NCI-H510A treated with DMSO at 0.1 percent for 48 hours (cell line): ENCODE measurements around the gene CEP164.

ENCODE experiments used
- DNase-seq: peaks from one replicate; lab custom pipeline; 2025; lab: John Stamatoyannopoulos, UW

The CEP164 gene

DNA sequence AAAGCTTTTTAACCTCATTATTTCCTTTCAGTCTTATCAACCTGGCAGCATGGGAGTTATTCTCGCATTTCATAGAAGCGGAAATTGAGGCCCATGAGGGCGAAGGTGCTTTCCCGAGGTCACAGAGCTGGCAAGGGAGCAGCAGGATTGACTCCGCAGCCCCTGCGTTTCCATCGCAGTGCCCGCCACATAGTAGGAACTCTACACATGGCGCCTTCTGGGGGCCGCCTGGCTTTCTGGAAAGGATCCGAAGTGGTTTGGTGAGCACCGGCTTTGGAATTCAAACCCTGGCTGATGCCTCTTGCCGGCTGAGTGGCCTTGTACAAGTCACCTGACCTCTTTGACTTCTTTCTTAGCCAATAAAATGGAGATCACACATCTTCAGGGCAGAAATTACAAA lies 93.4 kb downstream of the CEP164 start:
- DNase-seq = no peak

DNA sequence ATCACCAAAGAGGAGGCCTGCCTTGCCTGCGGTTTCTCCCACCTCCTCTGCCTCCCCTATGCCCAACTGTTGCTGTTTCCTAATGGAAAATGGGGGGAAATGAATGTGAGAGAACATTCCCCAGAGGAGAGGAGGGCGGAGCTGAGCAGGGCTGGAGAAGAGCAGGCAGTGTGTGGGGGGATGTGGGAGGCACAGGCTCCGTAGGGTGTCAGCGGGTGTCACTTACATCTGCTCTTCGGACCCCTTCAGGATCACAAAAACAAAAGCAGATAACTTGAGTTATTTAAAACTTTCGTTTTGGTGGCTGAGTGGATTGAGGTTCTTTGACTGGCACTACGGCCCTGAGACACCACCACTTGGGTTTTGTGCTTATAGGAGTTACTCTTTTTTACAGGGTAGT lies 93.8 kb downstream of the CEP164 start:
- no peak for DNase-seq

- DNase-seq = no peak
These were observed 95.5 kb downstream of the CEP164 start for GRCh38 chr11:117423046-117423575.

- DNase-seq = no peak
These were observed 97.1 kb downstream of the CEP164 start for GRCh38 chr11:117424781-117425180.

- DNase-seq = no peak
These were observed 98.1 kb downstream of the CEP164 start for GRCh38 chr11:117425679-117426296.

- peak; percentile 50 for DNase-seq
These were observed 98.6 kb downstream of the CEP164 start for GRCh38 chr11:117426297-117426685.

DNA sequence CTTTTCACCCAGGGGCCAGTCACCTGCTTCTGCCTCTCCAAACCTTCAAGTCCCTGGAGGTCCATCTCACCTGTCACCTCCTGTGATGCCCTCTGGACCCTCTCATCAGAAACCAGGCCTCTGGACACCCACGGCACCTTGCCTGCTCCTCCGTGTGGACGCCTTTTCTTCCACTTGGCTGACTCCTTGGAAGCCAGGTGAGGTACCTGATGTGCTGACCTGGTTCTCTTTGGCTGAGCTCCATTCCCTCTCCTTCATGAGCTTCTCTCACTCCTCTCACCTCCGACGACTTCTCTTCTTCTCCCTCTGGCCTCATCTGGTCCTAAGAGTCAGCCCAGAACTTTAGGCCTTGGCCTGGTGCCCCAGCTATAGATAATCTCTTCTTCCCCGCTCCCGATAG lies 99.3 kb downstream of the CEP164 start:
- DNase-seq = no peak

DNA sequence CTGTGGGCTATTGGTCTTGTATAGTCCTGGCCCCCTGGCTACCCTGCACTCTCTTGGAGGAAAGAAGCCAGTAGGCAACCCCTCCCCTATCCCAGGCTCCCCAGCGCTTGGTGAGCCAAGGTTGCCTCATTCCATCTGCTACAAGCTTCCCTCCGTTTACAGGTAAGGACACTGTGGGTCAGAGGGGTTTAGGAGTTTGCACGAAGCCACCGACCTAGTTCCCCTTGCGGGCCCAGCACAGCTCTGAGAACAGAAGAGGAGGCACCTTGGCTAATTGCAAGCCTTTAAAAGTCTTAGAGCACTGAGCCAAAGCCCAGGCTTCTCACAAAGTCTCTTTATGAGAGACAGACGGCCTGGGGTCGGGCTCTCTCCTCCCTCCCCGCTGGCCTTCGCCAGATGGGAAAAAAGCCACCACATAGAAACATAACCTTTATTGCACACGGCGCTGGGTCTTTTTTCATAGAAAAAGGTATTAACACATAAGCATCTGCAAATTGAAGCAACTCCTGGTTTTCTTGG lies 99.8 kb downstream of the CEP164 start:
- no peak for DNase-seq

DNA sequence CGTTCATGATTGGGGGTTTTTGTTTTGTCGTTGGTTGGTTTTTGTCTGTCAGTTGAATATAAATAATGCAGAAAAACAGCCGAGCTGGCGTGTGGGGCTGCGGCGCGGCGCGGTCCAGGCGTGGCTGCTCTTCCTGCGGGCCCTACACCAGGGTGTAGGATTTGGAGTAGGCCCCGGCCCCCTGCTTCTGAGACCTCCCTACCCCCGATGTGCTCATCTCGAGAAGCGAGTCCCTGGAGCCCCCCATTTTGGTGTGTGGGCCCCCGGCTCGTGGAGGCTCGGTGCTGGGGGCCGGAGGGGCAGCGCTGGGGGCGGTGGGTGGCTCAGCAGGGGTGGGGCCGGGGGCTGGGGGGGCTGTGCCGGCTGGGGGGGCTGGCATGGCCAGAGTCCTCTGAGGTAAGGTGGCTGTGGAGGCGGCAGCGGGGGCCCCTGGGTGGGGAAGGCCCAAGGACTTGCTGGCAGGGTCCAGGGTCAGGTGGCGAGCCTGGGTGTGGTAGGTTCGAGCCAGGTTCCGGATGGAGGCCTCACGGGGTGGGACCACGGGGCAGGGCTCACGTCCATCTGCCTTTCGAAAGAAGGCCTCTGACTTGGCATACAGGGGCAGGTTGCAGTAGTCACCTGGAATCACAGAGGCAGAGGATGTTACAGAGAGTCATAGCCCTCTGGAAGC lies 100.7 kb downstream of the CEP164 start:
- no peak for DNase-seq

DNA sequence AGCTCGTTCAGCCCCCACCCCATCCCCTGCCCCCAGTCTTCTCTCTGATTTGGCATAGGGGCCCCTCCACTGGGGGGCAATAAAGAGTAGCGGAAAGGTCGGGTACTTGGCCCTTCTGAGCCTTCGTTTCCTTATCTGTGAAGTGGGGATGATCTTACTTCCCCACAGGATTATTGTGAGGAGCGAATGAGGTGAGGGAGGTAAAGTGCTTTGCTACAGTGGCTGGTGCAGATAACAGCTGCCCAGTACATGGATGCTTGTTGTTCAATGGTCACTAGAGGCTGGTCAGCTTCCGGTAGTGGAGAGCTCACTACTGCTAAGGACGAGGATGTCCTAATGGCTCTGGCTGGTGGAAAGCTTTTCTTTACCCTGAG lies 101.2 kb downstream of the CEP164 start:
- no peak for DNase-seq

GRCh38 chr11:117430293-117430955 lies 102.8 kb downstream of the CEP164 start:
- DNase-seq = no peak

DNA sequence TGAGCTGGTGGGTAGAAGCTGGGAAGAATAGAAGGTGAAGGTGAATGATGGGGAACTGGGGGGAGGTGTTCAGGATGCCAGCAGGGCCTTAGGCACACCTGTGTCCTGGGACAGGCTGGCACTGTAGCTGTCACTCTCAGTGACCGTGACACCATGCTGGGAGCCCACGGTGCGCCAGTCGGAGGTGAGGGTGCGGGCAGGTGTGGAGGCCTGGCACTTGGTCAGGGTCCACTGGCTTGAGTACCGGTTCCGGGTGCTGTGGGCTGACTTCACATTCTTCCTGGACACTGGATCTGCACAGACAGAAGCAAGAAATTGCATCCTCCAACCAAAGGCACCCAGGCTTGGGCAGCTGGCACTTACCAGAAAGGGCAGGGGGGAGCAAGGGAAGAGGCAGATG lies 103.8 kb downstream of the CEP164 start:
- DNase-seq = no peak

- no peak for DNase-seq
These were observed 106.1 kb downstream of the CEP164 start for GRCh38 chr11:117433717-117434116.

DNA sequence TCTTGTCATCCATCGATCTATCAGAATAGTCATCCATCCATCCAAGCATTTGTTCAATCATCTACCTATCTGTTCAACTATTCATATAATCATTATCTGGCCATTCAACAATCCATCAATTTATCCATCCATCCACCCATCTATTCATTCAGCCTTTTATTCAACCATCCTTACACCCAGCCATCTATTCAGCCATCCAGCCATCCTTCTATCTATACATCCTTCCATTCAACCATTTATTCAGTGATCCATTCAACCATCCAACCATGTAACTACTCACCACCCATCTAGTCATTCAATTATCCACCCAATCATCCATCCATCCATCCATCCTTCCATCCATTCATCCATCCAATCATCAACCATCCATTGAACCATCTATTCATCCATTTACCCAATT lies 106.8 kb downstream of the CEP164 start:
- DNase-seq = no peak

GRCh38 chr11:117435326-117435725 lies 107.7 kb downstream of the CEP164 start:
- no peak for DNase-seq

DNA sequence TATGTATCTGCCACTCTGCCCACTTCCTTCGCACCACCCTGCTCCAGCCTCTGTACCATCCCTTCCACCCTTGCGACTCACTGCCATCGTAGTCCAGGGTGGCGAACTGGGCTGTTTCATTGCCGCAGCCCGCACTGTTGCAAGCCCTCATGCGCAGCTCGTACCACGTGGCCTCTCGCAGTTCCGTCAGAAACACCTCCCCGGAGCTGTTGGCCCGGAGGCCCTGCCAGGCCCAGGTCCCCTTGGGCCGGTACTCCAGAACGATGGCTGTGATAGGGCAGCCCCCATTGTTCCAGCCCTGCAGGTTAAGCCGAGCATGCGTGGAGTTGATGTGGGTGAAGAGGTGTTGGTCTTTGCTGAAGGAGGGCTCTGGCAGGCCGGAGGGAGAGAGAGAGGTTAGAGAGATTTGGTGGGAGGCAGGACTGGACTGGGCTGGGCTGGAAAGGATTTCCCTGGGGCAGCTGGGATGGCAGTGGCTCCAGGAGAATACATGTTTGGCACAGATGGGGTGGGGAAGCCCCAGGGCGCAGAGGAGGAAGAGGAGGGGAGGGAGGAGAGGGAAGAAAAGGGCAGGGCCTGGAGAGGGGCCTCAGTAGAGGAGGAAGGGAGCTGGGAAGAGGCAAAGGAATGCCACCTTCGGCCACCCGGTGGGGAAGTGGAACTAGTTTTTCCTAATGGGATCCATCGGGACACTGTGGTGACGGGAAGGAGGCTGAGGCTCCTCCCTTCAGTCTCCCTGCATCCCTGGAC lies 109.6 kb downstream of the CEP164 start:
- DNase-seq = no peak

DNA sequence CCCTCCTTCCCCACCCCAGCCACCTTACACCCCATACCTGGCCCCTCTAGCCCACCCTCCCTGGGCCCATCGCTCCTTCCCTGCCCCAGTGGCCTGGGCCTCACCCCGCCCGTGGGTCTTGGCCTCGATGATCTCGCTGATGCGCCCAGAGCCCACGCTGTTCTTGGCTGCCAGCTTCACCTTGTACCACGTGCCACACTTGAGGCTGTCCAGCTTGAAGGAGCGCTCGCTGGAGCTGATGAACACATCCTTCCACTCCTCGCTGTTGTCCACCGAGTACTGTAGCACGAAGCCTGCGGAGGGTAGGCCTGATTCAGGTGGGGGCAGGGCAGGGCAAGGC lies 110.1 kb downstream of the CEP164 start:
- no peak for DNase-seq

- DNase-seq = no peak
These were observed 110.8 kb downstream of the CEP164 start for GRCh38 chr11:117438371-117439000.

DNA sequence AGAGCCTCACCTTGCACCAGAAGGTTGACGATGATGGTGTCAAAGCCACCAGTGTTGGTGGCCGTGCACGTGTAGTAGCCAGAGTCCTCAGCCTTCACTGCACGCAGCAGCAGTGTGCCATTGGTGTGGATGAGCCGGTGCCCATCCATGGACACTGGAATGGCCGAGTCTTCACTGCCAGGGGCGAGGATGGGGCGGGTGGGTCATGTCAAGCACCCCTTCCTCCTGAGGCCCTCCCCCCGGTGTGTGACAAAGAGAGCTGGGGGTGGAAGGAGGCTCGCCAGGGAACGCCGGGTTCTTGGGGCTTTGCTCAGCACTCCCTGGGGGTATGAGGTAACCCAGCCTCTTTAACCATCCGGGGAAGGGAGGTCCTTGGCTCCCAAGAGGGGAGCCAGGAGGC lies 111.6 kb downstream of the CEP164 start:
- no peak for DNase-seq

DNA sequence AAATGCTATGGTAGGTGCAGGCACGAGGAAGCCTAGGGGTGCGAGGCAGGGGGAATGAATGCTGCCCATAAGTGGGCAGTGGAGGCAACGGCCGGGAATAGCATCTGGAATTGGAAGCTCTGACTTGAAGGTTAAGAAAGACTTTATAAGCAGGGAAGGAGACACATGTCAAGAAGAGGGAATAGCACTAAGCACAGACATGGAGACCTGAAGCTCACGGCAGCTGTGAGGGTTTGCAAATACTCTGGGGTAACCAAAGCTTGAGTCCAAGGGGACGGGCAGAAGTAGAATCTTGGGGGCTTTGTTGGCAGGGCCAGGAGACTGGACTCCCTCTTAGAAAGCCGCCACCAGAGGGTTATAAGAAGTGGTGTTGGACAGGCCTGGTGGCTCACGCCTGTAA lies 112.6 kb downstream of the CEP164 start:
- no peak for DNase-seq

GRCh38 chr11:117441146-117441975 lies 113.7 kb downstream of the CEP164 start:
- DNase-seq = no peak
